Middle frontal gyrus (tissue), 1 donor: ENCODE measurements around the gene EMC9.
A peak's percentile ranks its signal among the peaks of the same experiment; 100 is the strongest.

Experiments used
- DNase-seq: peaks from one replicate; pipeline ENCODE4 v3.0.0-alpha.2; 2015; ENCODE audit warnings: low spot score; ENCODE audit errors: extremely low spot score

The EMC9 gene

GRCh38 chr14:24177041-24177825 lies 35.8 kb upstream of the EMC9 start:
- no peak for DNase-seq

DNA sequence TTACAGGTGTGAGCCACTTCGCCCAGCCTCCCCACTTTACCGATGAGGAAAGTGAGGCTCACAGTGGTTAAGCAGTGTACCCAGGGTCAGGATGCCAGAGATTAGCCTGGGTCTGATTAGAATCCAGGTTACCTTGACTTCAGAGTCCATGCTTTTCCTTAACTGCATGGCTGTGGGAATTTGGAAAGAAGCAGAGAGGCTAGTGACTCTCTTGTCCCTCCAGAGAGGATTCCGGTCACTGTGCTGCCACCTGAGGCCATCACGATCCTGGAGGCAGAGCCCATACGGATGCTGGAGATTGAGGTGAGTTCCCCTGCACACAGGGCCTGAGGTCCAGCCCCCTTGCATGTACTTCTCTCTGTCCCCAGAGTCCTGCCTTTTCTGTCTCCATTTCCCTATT lies 35.2 kb upstream of the EMC9 start:
- no peak for DNase-seq

DNA sequence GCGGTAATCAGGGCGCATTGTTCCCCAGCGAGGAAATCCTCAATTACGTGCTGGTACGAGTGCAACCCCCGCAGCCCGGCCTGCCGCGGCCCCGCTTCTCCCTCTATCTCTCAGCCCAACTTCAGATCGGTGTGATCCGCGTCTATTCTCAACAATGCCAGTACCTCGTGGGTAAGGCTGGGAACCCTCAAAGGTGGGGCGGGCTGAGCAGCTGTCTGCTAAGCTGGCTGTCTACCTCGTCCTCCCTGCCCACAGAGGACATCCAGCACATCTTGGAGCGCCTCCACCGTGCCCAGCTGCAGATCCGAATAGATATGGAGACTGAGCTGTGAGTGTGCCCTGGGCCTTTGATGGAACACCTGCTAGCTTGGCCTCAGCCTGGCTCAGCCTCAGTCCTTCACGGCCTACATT lies 31.5 kb upstream of the EMC9 start:
- no peak for DNase-seq

GRCh38 chr14:24172261-24172860 lies 31.0 kb upstream of the EMC9 start:
- no peak for DNase-seq

GRCh38 chr14:24171422-24172260 lies 30.2 kb upstream of the EMC9 start, which contains the start of gene REC8:
REC8 (plus strand) TSS chr14:24172080; CDS start chr14:24172553, 473 bp downstream.
- peak; percentile 83 for DNase-seq

DNA sequence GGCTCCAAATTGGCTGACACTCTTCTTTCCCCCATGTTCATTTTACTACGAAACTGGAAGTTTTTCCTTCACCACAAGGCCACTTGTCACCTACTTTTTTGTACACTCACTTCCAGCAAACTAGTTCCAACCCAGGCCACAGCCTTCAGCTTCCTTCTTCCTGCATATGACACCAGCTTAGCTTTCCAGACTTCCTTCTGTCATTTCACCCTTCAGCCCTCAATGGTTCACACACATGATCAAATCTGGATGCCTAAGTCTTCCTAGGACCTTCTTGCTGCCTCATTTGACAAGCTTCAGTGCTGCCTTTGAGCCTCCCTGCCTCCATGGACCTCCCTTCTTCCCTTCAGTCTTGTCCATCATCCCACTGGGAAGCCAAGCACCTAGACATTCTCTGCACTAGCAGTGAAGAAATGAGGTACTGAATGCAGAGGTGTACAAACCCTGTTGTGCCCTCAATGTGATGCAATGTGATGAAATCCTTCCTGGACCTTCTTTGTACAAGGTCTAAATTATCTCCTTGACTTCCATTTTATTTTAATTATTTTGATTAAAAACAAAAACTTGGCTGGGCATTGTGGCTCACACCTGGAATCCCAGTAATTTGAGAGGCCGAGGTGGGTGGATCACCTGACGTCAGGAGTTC lies 26.2 kb upstream of the EMC9 start:
- DNase-seq, result no peak

GRCh38 chr14:24165785-24166184 lies 24.4 kb upstream of the EMC9 start:
- no peak for DNase-seq

DNA sequence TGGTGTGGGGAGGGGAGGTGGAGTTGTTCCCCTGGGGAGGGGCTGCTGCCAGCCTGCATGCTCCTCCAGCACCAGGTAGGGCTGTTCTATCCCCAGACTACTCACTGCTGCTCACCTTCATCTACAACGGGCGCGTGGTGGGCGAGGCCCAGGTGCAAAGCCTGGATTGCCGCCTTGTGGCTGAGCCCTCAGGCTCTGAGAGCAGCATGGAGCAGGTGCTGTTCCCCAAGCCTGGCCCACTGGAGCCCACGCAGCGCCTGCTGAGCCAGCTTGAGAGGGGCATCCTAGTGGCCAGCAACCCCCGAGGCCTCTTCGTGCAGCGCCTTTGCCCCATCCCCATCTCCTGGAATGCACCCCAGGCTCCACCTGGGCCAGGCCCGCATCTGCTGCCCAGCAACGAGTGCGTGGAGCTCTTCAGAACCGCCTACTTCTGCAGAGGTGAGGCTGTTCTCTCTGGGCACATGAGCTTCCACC lies 23.2 kb upstream of the EMC9 start:
- DNase-seq, result no peak

GRCh38 chr14:24162093-24162492 lies 20.7 kb upstream of the EMC9 start:
- no peak for DNase-seq

GRCh38 chr14:24160850-24161804 lies 19.7 kb upstream of the EMC9 start, which contains the start of gene IRF9:
IRF9 (plus strand) TSS chr14:24161265; CDS start chr14:24162145, 880 bp downstream.
- peak; percentile 93 for DNase-seq

DNA sequence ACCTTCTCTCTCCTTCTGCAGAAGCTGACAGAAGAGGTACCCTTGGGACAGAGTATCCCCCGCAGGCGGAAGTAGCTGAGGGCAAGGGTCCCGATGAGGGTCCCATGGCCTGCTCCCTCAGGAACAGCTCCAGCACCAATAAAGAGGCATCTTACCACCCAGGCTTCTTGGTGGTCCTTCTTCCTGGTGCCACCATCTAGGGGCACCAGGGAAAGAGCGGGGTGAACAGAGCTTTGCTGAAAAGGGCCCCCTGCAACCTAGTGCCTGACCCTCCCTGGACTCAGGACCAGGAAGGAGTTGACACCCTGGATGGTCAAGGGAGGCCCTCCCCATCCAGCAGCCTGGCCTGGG lies 19.1 kb upstream of the EMC9 start:
- DNase-seq, result no peak

DNA sequence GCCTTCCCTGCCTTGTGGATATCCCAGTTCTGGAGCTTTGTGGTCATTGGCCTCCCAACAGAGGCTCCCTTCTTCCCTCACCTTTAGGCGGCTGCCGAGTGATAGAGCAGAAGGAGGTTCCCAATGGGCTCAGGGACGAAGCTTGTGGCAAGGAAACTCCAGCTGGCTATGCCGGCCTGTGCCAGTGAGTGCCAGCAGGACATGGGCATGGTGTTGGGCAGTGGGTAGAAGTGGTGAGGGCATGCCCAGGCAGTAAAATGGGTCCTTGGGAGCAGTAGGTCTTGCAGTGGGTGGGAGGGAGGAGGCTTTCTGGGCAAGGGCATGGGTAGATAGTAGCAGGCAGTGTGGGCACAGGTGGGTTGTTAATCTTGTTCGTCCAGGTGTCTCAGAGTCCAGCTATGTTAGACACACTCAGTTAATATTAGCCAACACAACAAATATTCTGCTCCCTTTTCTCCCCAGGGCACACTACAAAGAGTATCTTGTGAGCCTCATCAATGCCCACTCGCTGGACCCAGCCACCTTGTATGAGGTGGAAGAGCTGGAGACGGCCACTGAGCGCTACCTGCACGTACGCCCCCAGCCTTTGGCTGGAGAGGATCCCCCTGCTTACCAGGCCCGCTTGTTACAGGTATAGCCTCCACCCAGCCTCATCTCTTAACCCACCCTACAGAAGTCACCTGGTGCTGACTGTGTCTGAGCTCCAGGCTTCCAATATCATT lies 18.5 kb upstream of the EMC9 start:
- no peak for DNase-seq

GRCh38 chr14:24157331-24157730 lies 15.9 kb upstream of the EMC9 start:
- DNase-seq, result no peak

- DNase-seq, result no peak
Observed at GRCh38 chr14:24156840-24157239, 15.4 kb upstream of the EMC9 start.

DNA sequence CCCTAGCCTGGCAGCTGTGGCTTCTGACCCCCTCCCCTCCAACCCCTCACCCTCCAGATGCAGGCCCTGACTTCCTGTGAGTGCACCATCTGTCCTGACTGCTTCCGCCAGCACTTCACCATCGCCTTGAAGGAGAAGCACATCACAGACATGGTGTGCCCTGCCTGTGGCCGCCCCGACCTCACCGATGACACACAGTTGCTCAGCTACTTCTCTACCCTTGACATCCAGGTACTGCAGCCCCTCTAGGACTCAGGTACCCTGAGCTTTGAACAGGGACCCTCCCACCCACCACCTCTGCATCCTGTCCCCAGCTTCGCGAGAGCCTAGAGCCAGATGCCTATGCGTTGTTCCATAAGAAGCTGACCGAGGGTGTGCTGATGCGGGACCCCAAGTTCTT lies 13.7 kb upstream of the EMC9 start:
- no peak for DNase-seq

GRCh38 chr14:24151404-24152080 lies 10.2 kb upstream of the EMC9 start:
- DNase-seq, result no peak

DNA sequence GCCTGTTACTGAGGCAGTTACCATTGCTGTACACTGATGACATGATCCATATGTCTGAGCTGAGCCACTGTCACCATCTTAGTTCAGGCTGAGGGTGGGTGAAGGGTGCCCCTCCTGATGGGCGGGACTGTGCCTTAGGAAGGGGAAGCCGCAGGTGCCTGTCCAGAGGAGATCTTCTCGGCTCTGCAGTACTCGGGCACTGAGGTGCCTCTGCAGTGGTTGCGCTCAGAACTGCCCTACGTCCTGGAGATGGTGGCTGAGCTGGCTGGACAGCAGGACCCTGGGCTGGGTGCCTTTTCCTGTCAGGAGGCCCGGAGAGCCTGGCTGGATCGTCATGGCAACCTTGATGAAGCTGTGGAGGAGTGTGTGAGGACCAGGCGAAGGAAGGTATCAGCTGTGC lies 9.6 kb upstream of the EMC9 start:
- DNase-seq, result no peak

DNA sequence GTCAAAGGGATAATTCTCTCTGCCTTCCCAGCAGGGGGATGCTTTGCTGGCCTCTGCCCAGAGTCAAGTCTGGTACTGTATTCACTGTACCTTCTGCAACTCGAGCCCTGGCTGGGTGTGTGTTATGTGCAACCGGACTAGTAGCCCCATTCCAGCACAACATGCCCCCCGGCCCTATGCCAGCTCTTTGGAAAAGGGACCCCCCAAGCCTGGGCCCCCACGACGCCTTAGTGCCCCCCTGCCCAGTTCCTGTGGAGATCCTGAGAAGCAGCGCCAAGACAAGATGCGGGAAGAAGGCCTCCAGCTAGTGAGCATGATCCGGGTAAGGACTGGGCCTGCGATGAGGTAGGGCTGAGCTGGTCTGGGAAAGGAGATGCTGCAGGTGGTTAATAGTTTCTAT lies 9.2 kb upstream of the EMC9 start:
- no peak for DNase-seq

- DNase-seq, result no peak
Observed at GRCh38 chr14:24150061-24150460, 8.7 kb upstream of the EMC9 start.
